Colon (tissue), 2 donors: ENCODE results near the gene HEXA.
"Not testable (repeated sequence)": the region's sequence is repeated elsewhere in the genome, so short reads cannot be mapped to it uniquely, and the experiment has no call there.

ENCODE experiments used
- FAIRE-seq: peaks from 2 replicates; lab custom pipeline; 2012; peaks lifted over from hg19 to GRCh38; lab: Jason Lieb, UNC
- donor health status: control.
- donor health status: control.

HEXA gene

DNA sequence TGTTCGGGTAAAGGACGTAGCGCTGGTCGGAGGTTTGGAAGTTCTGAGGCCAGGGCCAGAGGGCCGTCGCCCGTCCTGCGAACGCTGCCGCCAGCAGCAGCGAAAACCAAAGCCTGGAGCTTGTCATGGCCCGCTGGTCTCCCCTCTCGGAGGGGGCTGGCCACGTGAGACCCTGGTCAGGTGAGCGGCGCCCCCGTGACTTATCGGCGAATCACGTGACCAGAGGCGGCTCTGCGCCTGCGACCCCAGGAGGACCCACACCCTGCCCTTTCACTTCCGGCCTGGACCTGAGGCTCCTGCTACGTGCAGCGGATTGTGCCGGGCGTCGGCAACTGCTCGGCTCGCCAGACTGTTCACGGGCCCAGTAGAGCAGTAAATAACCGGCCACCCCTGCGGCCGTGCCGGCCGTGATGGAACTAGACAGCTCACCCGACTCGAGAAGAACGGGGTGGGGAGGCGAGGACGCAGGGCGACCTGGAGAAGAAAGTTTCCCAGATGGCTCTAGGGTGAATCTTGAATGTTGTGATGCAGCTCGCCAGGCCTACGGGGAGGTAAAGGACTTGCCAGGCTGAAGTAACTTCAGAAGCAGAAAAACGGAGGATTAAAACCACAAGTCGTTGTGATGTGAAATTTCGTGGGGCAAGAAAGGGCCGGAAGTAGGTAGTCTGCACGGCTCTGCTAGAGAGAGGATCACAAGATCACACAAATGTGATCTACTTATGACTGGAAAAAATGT lies at the start of gene HEXA:
Gene HEXA (minus strand): TSS at position 169 of the 736 bp plus-strand sequence. CDS start 42 bp downstream, at position 127.
- no peak for FAIRE-seq

DNA sequence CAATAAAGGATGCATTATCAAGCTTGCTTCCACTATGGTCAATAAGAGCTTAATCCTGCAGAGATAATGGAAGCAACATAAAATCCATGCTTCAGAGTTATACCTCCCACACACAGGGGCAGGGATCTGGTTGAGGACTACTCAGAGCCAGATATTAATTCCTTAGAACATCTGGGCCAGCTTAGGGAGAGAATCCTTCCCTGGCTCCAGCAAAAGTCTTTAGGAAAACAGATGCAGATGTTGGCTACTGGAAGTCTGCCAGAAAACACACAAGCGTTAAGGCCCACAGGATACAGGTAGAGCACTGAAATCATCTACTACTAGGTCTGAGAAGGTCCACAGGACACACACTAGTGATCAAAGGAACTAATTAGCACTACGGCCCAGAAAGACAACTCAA lies 47.4 kb upstream of the HEXA start:
- FAIRE-seq: no peak

DNA sequence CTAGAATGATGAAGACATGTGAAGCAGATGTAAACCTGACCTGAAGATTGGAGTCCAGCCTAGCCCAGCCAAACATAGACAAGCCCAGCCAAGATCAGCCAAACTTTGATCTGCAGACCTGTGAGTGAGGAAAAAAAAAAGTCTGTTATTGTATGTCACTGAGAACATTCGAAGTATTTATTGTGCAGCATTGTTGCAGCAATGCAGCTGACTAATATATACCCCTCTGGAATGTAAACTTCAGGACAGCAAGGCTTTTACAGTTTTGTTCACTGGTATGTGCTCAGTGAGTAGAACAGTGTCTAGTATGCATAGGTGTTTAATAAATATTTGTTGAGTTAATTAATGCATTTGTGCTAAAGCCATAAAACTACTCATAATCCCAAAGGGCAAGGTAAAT lies 45.7 kb upstream of the HEXA start:
- FAIRE-seq: no peak

DNA sequence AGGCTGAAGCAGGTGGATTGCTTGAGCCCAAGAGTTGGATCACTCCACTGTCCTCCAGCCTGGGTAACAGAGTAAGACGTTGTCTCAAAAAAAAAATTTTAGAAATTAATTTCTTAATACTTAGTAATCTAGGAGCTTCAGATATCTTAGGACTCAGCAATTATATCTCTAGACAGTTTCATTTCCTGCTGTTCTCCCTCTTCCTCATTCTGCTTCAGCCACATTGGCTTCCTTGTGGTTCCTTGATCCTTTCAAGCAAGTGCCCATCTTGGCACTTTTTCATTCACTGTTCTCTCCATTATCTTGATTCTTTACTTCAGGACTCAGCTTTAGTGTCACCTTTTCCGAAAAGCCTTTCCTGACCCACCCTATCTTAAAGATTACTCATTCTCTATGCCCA lies 44.8 kb upstream of the HEXA start:
- no peak for FAIRE-seq

DNA sequence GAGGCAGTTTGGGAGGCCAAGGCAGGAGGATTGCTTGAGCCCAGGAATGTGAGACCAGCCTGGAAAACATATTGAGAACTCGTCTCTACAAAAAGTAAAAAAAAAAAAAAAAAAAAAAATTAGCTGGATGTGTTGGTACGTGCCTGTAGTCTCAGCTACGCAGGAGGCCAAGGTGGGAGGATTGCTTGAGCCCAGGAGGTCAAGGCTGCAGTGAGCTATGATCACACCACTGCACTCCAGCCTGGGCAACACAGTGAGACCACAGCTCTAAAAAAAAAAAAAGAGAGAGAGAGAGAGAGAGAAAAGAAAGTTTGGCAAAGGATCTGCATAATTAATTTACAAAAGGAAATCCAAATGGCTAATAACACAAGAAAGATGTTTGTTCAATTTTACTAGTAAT lies 44.0 kb upstream of the HEXA start:
- not testable (repeated sequence) for FAIRE-seq

DNA sequence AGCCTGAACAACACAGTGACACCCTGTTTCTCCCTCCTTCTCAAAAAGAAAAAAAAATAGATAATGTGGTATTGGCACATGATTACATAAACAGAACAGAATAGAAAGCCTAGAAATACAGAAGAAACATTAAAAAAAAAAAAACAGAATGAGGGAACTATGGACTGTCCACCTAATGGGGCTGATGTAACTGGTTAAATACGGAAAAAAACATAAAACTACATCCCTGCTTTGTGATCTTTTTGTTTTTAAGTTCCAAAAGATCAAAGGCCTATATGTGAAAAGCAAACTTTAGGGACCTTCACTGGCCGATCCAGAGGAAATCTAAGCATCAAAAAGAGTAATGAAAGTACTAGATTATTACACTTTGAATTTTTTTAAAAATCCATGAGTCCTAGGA lies 39.5 kb upstream of the HEXA start:
- no peak for FAIRE-seq

DNA sequence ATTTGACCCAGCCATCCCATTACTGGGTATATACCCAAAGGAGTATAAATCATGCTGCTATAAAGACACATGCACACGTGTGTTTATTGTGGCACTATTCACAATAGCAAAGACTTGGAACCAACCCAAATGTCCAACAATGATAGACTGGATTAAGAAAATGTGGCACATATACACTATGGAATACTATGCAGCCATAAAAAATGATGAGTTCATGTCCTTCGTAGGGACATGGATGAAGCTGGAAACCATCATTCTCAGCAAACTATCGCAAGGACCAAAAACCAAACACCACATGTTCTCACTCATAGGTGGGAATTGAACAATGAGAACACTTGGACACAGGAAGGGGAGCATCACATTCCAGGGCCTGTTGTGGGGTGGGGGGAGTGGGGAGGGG lies 37.5 kb upstream of the HEXA start:
- FAIRE-seq: not testable (repeated sequence)

DNA sequence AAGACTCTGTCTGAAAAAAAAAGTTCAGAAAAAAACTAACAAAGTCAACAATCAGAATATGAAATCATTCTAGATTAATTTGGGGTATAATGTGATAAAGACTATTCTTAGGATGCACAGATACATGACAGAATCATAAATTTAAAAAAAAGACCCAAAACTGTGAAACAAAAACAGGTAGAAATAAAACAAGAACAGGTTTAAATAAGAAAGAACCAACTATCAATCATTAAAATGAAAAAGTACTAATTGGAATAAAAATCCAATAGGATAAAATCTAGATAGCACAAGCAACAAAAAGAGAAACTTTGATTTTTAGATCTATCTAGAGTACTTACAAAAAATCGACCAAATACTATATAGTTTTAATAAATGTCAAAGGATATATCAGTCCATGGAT lies 35.7 kb upstream of the HEXA start:
- FAIRE-seq: no peak

DNA sequence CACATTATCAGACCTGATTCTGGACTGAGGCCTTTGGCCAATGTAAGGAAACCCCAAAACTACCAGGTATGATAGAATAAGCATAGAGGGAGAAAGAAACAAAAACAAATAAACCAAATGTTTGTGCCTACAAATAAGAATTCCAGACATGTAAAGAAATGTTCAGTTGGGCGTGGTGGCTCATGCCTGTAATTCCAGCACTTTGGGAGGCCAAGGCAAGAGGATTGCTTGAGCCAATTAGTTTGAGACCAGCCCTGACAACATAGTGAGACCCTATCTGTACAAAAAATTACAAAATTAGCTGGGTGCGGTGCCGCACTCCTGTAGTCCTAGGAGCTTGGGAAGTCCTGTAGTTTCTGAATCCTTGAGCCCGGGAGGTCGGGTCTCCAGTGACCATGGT lies 35.3 kb upstream of the HEXA start:
- FAIRE-seq: no peak

DNA sequence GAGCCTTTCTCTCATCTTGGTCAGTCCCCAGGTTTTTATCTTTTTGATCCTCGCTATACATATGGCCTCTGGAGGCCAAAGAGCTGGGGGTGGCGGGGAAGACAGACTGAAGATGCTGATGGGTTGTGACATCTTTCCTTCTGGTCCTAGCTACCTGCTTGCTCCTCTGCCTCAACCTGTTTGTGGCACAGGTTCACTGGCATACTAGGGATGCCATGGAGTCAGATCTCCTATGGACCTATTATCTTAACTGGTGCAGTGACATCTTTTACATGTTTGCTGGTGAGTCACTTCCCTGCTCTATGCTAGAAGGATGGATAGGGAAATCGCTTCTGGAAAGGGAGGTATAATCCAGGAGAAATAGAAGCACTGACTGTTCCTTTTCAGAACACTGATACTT lies 31.1 kb upstream of the HEXA start:
- no peak for FAIRE-seq

DNA sequence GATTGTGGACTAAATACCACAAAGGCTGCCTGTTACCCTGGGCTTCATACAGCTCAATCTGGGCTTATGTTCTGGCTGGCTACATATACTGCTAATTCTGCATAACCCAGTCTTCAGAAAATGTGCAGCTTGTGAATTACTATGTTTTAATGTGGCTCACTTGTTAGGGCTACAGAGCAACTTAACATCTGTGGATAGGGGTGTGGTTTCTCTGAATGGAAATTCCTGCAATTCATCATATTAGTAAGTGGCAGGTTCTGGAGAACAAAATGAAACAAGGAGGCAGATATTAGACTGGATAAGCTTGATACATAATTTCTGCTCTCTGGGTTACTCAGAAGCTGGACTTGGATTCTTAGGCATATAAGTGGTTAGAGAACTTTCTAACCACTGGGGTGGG lies 29.0 kb upstream of the HEXA start:
- no peak for FAIRE-seq

DNA sequence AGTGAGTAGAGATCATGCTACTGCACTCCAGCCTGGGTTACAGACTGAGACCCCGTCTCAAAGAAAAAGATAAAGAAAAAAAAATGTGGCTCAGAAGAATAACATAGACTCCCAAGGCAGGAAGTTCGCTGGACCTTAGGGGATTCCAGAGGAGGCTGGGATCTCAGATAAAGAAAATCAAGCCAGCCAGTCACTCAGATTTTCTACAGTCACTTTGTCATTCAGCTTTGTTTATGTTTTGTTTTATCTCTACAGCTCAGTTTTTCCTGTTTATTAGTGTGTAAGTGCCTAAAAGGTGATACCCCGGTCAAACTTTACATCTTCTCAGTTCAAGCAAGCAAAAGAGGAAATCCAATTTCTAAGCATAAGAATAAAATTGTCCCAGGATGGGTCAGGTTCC lies 28.5 kb upstream of the HEXA start:
- no peak for FAIRE-seq

DNA sequence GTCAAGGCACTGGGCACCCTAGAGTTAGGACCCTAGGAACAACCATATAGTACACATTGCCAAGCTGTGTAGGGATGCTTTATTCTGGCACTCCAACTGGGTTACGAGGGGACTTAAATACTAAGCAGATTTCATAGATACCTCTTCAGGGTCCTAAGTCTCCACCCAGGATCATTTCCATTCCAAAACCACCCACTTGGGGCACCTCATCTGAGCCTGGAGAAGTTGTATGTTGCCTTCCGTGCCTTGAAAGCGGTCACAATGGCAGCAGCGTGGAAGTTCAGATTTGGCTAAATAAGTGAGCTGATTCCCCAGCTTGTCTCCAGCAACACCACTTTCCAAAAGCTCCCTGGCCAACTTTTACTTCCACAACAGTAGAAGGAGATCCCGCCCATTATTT lies 26.9 kb upstream of the HEXA start:
- no peak for FAIRE-seq

DNA sequence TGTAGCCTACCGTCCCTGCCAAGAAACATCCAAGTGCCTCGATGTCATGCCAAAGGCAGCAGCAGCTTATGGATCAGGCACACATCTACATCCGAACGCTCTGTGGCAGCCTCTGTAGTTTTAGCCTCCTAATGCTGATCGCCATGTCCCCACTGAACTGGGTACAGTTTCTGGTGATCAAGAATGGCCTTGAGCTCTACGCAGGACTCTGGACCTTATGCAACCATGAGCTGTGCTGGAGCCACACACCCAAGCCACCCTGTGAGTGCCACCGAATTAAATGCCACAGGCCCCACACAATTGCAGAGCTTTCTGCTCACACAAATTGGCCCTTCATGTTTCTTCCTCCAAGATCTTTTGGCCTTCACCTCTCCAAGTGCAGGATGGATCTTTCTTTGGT lies 22.8 kb upstream of the HEXA start:
- FAIRE-seq: no peak

DNA sequence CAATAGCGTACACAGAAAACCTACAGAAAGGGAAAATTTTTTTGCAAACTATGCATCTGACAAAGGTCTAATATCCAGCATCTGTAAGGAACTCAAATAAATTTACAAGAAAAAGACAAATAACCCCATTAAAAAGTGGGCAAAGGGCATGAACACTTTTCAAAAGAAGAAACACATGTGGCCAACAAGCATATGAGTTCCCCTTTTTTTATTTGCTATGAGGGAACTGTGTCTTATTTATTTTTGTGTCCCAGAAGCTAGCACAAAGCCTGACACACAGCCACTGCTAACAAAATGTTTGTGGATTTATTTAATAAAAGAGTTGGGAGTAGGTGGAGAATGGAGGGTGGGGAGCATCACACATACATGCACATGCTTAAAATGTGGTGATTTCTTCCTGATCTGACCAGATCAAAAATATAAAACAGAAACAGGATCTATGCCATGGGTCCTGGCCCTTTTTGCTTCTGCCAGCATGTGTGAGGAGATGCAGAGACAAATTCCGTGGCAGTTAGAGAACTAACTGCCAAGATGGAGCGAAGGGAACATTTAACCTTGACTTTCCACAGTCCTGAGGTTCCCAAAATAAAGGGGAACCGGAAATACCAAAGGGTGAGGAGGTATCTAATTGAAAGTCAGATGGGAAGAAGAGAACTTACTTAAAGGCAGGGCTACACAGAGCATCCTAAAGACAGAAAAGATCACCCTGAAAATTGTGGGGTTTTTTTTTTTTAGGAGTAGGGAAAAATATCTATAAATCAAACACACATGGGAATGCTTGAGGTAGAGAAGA lies 22.2 kb upstream of the HEXA start, which contains the start of gene TMEM202:
Gene TMEM202 (plus strand): TSS at position 510 of the 793 bp plus-strand sequence. CDS start 22 bp downstream, at position 532.
- no peak for FAIRE-seq

DNA sequence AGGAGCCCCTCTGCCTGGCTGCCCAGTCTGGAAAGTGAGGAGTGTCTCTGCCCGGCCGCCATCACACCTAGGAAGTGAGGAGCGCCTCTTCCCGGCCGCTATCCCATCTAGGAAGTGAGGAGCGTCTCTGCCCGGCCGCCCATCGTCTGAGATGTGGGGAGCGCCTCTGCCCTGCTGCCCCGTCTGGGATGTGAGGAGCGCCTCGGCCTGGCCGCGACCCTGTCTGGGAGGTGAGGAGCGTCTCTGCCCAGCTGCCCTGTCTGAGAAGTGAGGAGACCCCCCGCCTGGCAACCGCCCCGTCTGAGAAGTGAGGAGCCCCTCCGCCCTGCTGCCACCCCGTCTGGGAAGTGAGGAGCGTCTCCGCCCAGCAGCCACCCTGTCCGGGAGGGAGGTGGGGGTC lies 20.5 kb upstream of the HEXA start:
- FAIRE-seq: not testable (repeated sequence)

DNA sequence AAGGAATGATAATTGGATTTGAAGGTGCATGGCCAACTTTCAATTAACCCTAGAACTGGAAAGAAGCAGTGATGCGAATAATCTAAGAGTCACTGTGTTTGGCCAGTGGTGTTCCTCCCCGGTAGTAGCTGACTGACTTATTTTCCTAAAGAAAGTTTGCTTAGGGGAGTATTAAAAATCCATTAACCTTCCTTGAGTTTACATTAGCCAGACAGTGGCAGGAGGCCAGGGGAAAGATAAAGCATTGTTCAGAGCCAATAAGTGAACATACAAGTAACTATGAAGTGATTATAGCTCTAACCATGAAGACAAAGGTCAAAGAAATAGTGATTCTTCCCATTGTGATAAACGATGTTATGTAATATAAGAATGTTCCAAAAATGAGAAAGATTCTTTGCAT lies 13.4 kb upstream of the HEXA start:
- FAIRE-seq: no peak

DNA sequence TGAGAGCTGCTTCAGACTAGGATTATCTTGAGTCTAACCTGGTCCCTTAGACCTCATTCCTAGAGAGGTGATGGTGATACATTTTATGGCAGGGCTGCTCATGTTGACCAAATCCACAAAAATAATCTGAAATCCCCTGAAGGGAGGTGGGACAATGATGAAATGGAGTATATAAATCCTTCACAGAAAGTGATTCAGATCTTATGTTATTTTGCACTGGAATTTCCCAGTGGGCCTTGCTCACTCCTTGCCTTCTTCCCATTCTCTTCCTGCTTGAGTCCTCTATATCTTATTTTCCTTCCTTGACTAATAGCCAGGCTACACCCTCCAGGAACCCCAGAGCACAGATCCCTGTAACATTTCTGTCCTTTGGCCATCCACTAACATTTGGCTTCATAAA lies 11.9 kb upstream of the HEXA start:
- no peak for FAIRE-seq

DNA sequence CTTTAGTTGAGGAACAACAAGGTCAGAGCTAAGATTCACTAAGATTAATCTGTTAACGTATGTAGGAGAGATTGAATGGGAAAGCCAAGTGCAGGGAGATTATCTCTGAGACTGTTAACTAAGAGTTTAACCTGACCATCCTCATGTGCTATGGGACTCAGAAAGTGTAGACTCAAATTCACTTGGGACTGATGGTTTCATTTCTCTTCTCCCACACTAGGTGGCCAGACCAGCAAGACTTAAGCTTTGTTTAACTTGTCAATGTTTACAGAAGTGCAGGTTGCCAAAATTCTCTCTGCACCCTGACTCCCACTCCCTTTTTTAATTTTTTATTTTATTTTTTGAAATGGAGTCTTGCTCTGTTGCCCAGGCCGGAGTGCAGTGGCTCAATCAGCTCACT lies 6.3 kb upstream of the HEXA start:
- no peak for FAIRE-seq

DNA sequence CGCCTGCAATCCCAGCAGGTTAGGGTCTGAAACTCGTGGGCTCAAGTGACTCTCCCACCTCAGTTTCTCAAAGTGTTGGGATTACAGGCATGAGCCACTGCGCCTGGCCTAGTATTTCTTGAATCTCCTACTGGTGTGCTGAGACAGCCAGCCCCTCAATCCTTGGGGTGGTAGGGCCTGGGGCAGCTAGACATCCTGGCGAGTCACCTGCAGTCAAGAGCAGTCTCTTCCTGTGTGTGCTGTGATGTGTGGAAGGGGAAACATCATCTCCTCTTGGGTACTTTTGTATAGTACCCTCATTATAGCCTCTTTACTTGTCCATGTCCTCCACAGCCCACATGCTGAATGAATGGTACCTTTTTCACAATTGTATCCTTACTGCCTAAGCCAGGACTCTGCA lies 4.9 kb upstream of the HEXA start:
- FAIRE-seq: no peak

DNA sequence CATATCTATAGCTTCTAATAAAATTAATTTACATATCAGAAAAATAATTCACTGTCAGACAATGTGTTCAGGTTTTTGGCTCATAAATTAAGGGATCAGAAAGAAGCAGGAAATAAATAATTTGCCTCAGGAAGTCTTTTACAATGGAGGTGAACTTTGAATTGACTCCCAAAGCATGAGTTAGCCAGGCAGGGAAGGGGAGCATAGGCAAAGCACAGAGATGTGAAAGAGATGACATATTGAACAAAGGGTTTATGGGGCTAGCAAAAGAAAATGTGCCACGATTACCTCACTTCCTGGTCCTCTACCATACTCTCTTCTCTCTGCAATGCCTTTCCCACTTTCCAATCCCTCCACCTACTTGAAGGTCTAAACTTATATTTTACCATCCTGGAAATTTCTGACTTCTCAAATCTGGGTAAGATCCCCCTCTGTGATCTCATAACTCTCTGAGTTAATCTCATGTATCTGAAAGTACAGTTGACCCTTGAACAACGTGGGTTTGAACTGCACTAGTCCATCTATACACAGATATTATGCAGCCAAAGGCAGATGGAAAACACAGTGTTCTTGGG lies 4.1 kb upstream of the HEXA start:
- FAIRE-seq: no peak

DNA sequence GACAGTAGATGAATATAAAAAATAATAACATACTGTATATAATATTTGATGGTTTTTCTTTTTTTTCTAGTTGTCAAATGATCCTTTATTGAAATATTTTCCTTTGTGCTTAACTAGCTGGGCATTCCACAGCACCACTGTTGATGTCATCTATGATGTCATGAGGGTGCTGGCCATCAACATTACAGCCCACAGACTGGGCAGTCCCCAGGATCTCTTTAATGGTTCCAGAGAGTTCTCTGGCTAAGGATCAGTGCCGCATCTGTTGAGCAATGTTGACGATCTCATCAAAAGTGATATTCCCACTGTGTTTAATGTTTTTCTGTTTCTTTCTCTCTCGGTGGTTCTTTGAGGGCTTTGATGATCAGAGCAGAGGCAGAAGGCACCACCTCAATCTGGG lies 3.3 kb upstream of the HEXA start:
- FAIRE-seq: not testable (repeated sequence)

DNA sequence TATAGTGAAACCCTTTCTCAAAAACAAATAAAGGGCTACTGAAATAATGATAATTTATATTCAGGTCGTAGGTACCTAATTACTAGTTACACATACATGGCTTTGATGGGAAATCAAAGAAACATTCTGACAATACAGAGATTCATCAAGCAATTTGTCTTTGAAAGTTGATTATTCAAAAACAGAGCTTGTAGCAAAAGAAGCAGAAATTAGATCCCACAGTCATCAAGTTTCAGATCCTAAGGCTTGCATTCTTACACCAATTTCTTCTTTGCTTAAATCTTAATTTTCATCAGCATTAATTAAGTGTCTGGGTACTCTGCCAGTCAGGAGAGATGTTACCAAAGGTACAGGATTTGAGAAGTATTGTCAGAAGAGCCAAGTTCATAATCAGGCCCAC lies 1.5 kb upstream of the HEXA start:
- no peak for FAIRE-seq
